Activated T-helper 1 cell treated with anti-CD3 and anti-CD28 coated beads, Interleukin-12 subunit alpha, Interleukin-12 subunit beta, Interleukin-2, Interleukin-4 antibody, amounts not matched to agents 30 ng/mL and 10 ng/mL and 1 ng/mL, durations not matched to agents 14 hours and 24 hours and 36 hours (primary cell): ENCODE measurements around the gene CELF4. TPM values are rescaled to one million over a fixed set of nuclear protein-coding genes. Genes with fewer than 3 reads are reported as not detected.

Experiments
- DNase-seq: peaks from one replicate; pipeline ENCODE4 v3.0.0; 2021; ENCODE audit warnings: low spot score
- H3K27ac Mint-ChIP-seq: one replicate; pipeline ENCODE4 v1.8.0; 2021; ENCODE audit warnings: mild to moderate bottlenecking, mixed read lengths
- H3K27me3 Mint-ChIP-seq: one replicate; pipeline ENCODE4 v1.8.0; 2022; ENCODE audit warnings: mild to moderate bottlenecking, moderate library complexity, mixed read lengths; ENCODE audit not compliant: insufficient read depth
- H3K36me3 Mint-ChIP-seq: one replicate; pipeline ENCODE4 v1.8.0; 2021; ENCODE audit warnings: low read depth, mixed read lengths
- H3K4me1 Mint-ChIP-seq: one replicate; pipeline ENCODE4 v1.8.0; 2021; ENCODE audit warnings: low read depth, mixed read lengths
- H3K4me3 Mint-ChIP-seq: one replicate; pipeline ENCODE4 v1.8.0; 2021; ENCODE audit warnings: mild to moderate bottlenecking, moderate library complexity, mixed read lengths
- H3K9me3 Mint-ChIP-seq: one replicate; pipeline ENCODE4 v1.8.0; 2021; ENCODE audit warnings: mixed read lengths
- intact Hi-C: fragments of 100-400 bp; cut with micrococcal nuclease; formaldehyde crosslinking; loops from one replicate; pipeline ENCODE4 v1.15.1; 2024
- total RNA-seq: library from RNA; stranded (reverse); gene quantifications from 2 replicates; pipeline ENCODE4 v1.2.3, GENCODE V29; 2022

Gene CELF4
- total RNA-seq, 1 donor from 2014 or later = not detected

DNA sequence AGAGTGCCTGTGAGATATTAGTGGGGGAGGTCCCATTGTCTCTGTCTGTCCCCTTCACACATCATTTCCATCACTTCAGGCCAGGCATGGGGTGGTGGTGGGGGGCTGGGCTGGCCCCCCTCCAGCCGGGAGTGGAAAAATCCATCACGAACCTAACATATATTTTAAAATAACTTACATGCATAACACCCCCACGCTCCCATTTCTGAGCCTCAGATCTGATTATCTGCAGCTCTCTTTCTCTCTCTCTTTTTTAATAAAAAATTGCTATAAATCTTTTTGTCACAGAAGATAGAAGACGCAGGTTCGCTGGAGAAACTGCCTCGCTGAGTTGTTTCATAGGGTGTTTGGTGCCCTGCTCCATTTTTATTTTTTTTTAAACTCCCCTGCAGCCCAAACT is 159.8 kb downstream of the CELF4 start:
- intact Hi-C loops = no loop called here
- Mint-ChIP-seq H3K36me3 (no peaks in the 10 kb centered on the region), H3K4me1 (no peaks in the 10 kb centered on the region), H3K4me3 (no peak overlapping the region), H3K27ac (no peak overlapping the region), H3K27me3 (peaks cover 7% of the 10 kb centered on the region), H3K9me3 (no peaks in the 10 kb centered on the region)
- DNase-seq = no peak

DNA sequence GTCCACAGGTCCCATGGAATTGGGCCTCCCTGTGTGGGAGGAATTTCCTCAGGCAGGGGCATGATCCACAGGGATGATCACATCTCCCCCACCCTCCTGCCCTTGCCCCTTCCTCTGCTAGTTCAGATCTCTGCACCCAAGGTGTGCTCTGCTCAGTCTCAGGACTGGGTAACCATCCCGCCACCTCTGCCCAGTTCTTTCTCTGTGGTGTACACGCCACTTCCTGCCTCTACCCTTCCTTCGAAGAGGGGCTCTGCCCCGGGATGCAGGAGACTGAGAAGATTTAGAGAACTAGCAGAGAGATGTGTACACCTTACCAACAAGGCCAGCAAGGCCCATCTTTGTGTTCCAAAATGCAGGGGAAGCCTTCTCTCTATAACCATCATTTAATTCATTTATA is 160.4 kb downstream of the CELF4 start:
- Mint-ChIP-seq H3K4me1 (no peaks in the 10 kb centered on the region), H3K27me3 (peaks cover 7% of the 10 kb centered on the region), H3K9me3 (no peaks in the 10 kb centered on the region), H3K27ac (no peak overlapping the region), H3K4me3 (no peak overlapping the region), H3K36me3 (no peaks in the 10 kb centered on the region)
- intact Hi-C loops = no loop called here
- no peak for DNase-seq

DNA sequence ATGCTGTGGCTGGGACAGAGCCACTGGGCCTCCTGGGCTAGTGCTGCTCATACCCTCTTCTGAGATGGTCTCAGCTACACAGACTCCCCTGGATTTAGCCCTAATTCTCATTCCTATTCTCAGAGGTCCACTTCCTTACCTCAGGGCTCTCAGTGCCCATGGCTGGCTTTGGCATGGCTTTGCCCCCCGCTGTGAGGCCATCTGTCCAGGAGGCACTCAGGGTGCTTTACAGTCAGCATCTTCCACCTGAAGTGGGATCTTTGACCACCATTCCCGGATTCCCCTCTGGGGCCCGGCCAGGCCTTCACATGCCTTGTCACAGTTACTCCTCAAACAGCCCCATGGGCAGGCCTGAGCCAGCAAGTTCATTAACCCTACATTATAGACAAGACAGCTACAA is 161.8 kb downstream of the CELF4 start:
- no peak overlapping the region for H3K27ac Mint-ChIP-seq
- no peaks in the 10 kb centered on the region for H3K36me3 Mint-ChIP-seq

DNA sequence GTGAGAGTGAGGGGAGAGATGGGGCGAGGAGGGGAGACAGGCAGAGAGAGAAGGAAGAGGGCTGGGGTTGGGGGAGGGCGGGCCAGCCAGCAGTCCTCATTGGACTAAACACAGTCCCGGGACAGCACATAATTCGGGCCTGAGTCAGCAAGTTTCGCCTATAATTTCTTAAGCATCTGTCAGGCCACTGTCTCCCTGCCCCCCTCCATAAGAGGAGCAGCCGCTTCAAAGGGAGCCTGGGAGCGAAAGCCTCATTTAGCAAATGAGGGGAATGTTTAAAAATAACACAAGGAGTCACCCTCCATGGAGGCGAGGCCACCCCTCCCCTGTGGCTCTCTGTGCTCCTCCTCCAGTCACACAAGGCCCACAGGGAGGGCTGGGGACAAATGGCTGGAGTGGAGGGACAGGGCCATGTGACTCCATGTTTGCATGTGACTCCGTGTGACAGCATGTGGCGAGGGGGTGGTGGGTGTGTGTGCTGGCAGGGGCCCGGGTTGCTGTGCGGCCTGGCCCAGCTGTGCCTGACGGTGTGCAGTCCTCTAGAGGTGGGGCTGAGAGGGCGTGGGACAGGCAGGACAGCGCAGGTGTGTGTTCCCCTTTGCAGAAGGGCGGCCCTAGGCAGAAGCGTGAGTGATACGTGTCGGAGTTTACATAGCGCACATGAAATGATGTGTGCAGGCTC is 162.4 kb downstream of the CELF4 start:
- no peak overlapping the region for H3K27ac Mint-ChIP-seq
- no peaks in the 10 kb centered on the region for H3K36me3 Mint-ChIP-seq
- no peaks in the 10 kb centered on the region for H3K9me3 Mint-ChIP-seq
- intact Hi-C loops = no loop called here
- DNase-seq = no peak
- H3K4me3 Mint-ChIP-seq = no peak overlapping the region
- H3K4me1 Mint-ChIP-seq = no peaks in the 10 kb centered on the region
- H3K27me3 Mint-ChIP-seq = peaks cover 7% of the 10 kb centered on the region

More for the DNA sequence above, 161.8 kb downstream of the CELF4 start:
- DNase-seq = no peak
- no peaks in the 10 kb centered on the region for H3K4me1 Mint-ChIP-seq
- no peaks in the 10 kb centered on the region for H3K9me3 Mint-ChIP-seq
- peaks cover 7% of the 10 kb centered on the region for H3K27me3 Mint-ChIP-seq
- H3K4me3 Mint-ChIP-seq = no peak overlapping the region
- intact Hi-C loops = no loop called here

DNA sequence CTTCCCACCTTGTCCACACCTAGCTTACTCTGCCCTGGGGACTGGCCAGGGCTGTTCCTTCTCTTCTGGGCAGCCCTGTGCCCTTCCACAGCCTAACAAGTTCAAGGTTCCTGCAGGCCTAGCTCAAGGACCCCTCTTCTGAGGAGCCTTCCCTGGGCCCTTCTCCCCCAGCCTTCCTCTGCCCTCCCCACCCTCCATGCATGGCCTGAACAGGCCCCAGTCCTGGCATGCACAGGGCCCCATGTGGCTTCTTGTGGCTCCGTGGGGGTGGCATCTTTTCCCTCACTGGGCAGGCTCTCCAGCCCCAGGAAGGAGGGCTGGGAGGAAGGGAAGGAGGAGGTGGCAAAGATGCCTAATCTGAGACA is 162.9 kb downstream of the CELF4 start:
- Mint-ChIP-seq H3K4me1 (no peaks in the 10 kb centered on the region), H3K36me3 (no peaks in the 10 kb centered on the region), H3K4me3 (no peak overlapping the region), H3K27ac (no peak overlapping the region), H3K27me3 (peaks cover 7% of the 10 kb centered on the region), H3K9me3 (no peaks in the 10 kb centered on the region)
- DNase-seq = no peak
- intact Hi-C loops = no loop called here

DNA sequence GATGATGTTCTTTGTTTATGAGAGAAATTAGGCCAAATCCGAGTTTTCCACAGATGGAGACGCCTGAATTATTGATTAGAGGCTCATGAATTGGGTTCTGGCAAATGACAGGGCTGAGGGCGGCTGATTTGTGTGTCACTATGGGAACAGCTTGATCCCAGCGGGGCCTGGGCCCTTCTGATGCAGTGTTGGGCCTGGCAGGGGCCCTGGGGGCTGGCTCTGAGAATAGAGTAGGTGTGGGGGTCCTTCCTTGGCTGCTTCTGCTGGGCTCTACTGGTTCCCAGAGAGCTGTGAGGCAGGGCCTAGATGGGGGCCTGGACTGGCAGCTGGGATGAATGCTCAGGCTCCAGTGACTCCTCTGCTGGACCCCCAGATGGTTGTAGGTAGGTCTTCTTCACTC is 164.8 kb downstream of the CELF4 start:
- peaks cover 8% of the 10 kb centered on the region for H3K27me3 Mint-ChIP-seq
- H3K4me1 Mint-ChIP-seq = no peaks in the 10 kb centered on the region
- H3K36me3 Mint-ChIP-seq = no peaks in the 10 kb centered on the region
- intact Hi-C loops = no loop called here
- H3K4me3 Mint-ChIP-seq = no peak overlapping the region
- H3K27ac Mint-ChIP-seq = no peak overlapping the region
- no peaks in the 10 kb centered on the region for H3K9me3 Mint-ChIP-seq
- DNase-seq = no peak

DNA sequence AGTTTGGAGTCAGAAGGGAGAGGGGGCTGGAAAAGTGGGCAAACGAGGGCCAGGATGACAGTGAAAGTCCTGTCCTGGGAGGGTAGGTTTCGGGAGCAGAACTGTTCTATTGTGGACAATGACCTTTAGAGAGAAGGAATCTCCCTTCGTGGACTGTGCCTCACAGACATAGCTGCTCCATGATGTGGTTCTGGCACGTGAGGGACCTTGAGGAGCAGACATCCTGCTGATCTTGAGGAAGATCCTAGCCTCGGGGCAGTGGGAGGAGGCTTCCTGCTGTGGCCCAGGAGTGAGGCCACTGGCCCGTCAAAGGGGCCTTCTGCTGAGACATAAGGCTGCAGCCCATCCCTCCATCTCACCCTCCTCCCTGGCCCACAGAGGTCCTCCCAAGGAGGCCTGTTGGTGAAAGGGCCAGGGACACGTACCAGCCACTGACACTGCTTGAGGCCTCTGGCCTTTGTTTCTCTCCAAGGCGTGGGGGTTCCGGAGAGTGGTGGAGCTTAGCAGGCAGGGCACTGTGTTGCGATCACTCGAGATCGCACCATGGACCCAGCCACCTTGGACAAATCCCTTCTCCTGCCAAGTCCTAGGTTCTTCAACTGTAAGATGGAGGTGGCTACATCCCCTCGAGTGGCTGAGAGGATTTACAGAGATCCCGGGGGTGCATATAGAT is 167.2 kb downstream of the CELF4 start:
- intact Hi-C loops = no loop called here
- Mint-ChIP-seq H3K27ac (no peak overlapping the region), H3K4me1 (no peaks in the 10 kb centered on the region), H3K9me3 (no peaks in the 10 kb centered on the region), H3K4me3 (no peak overlapping the region), H3K27me3 (peaks cover 18% of the 10 kb centered on the region), H3K36me3 (no peaks in the 10 kb centered on the region)
- DNase-seq = no peak

DNA sequence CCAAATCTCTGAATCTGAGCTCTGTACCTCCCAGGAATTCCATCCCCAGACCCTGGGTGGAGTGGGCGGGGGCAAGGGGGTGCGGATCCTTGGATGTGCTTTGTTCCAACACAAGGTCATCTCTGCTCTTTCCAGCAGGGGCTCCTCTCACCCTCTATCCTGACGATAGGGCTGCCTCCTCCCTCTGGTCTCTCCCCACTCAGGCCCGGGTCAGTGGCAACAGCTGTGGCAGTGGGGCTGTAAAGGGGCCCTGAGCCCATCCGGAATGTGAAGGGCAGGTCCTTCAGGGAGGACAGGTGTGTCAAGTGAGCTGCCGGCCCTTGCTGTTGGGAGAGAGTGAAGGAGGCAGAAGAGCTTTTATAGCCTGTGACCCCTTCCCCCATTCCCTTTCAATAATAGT is 167.8 kb downstream of the CELF4 start:
- DNase-seq = no peak
- Mint-ChIP-seq H3K4me1 (no peaks in the 10 kb centered on the region), H3K9me3 (no peaks in the 10 kb centered on the region), H3K27ac (no peak overlapping the region), H3K27me3 (peaks cover 21% of the 10 kb centered on the region), H3K36me3 (no peaks in the 10 kb centered on the region), H3K4me3 (no peak overlapping the region)
- intact Hi-C loops = no loop called here

DNA sequence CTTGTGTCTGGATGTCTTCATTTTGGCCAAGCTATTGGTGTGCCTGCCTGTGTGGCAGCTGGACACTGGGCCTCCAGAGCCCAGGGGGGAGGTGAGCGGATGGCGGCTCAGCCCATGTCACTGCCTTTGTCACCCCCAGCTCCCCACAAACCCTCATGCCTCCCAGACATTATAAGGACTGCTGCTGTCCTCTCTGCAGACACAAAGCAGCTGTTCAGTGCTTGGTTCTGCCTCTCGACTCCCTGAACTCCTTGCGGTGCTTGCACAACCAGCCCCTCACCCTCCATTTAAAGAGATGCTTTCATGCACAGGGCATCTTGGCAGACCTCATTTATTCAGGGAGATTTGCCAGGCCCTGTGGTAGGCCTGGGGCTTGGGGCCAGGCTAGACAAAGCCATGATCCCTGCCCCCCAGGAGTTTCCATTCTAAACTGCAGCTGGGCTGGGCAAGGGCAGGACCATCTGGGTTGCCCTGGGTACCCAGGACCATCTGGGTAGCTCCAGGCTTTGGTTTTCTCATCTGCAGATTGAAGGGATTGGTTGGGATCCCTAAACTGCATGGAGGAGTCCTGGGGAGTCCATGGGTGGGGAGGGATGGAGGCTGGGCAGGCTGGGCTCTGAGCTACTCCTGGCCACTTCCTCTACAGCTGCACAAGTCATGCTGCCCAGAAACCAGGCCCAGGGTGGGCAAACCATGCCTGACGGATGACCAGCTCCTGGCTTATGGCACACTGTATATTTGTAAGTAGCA is 168.5 kb downstream of the CELF4 start:
- Mint-ChIP-seq H3K27me3 (peaks cover 24% of the 10 kb centered on the region), H3K27ac (no peak overlapping the region), H3K9me3 (no peaks in the 10 kb centered on the region), H3K4me3 (no peak overlapping the region), H3K4me1 (no peaks in the 10 kb centered on the region), H3K36me3 (no peaks in the 10 kb centered on the region)
- no peak for DNase-seq
- intact Hi-C loops = no loop called here

DNA sequence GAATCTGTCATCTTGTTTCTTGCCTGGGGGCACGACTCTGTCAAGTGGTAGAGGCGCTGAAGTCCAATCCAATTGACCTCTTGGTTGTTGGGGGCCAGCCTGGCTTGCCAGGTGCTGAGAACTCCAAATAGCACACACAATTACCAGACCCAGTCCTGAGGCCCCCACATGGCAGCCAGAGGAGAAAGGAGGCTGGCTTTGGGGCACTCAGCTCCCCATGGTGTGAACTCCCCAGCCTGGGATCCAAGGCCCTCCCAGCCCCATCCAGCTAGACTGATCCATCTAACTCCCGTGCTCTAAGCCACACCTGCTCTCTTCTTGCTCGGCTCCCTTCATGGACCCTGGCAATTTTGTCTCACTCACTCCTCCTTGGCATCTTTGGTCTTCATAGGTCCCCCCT is 170.0 kb downstream of the CELF4 start:
- DNase-seq = no peak
- no peaks in the 10 kb centered on the region for H3K4me1 Mint-ChIP-seq
- H3K27ac Mint-ChIP-seq = no peak overlapping the region
- peaks cover 24% of the 10 kb centered on the region for H3K27me3 Mint-ChIP-seq
- intact Hi-C loops = no loop called here
- no peaks in the 10 kb centered on the region for H3K9me3 Mint-ChIP-seq
- no peaks in the 10 kb centered on the region for H3K36me3 Mint-ChIP-seq
- no peak overlapping the region for H3K4me3 Mint-ChIP-seq

DNA sequence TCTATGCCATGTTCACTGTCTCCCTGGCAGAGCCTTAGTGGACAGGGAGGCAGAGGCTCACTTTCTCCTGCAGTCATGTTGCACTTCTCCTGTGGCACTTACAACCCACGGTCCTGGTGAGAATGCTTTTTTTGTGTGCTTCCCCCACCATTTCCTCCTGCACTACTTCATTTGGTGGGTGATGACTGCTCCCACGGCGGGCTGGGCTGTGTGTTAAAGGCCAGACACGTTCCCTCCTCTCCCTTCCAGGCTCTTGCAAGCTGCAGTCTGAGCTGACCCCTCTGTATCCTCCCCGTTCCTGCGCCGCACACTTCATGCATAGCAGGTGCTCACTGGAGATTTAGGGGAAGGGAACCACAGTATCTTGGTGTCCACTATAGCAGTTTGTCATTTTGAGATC is 170.5 kb downstream of the CELF4 start:
- Mint-ChIP-seq H3K36me3 (no peaks in the 10 kb centered on the region), H3K4me1 (no peaks in the 10 kb centered on the region), H3K27me3 (peaks cover 24% of the 10 kb centered on the region), H3K9me3 (no peaks in the 10 kb centered on the region), H3K27ac (no peak overlapping the region), H3K4me3 (no peak overlapping the region)
- intact Hi-C loops = no loop called here
- DNase-seq = no peak

DNA sequence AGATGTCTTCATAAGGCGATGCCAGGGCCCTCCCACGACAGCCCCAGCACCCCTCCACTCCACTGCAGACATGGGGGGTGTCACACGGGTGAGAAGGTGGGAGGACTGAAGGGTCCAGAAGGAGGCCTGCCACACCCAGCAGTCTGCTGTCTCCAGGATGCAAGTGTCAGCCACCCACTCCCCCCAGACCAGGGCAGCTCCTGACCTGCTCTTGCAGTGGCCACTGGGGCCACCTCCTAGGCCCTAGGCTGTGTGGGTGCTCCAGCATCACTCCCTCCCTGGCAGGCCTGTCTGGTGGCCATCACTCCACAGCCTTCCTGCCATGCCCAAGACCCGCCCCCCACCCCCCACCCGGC is 171.0 kb downstream of the CELF4 start:
- intact Hi-C loops = no loop called here
- peaks cover 24% of the 10 kb centered on the region for H3K27me3 Mint-ChIP-seq
- H3K9me3 Mint-ChIP-seq = no peaks in the 10 kb centered on the region
- DNase-seq = no peak
- no peak overlapping the region for H3K27ac Mint-ChIP-seq
- H3K4me1 Mint-ChIP-seq = no peaks in the 10 kb centered on the region
- no peaks in the 10 kb centered on the region for H3K36me3 Mint-ChIP-seq
- H3K4me3 Mint-ChIP-seq = no peak overlapping the region

DNA sequence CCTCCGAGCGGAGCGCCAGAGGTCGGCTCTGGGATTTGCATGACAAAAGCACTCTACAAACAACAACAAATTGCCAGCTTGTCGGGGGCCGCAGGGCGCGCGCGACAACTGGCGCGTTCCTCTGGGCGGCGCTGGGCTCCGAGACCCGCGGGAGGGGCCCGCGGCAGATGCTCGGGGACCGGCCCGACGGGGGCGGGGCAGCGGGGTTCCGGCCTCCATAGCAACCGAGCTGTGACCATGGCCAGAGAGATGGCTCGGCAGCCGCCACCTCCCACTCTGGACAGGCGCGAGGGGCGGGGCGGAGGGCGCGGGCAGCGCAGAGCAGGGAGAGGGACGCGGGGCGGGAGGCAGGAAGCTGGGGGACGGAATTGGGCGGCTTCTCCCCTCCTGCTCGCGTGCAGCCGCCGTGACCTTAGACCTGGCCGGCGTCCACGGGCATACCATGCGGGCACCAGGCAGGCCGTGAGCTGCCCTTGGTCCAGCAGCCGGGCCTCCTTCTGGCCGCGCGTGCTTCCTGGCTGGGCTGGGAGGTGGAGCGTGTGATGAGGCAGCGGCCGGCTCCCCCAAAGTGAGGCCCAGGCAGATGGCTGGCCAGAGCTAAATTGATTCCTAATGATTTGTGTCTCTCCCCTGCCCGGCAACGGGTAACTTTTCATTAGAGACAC is 171.5 kb downstream of the CELF4 start:
- no peak overlapping the region for H3K27ac Mint-ChIP-seq
- H3K4me1 Mint-ChIP-seq = no peaks in the 10 kb centered on the region
- no peak overlapping the region for H3K4me3 Mint-ChIP-seq
- H3K9me3 Mint-ChIP-seq = no peaks in the 10 kb centered on the region
- no peaks in the 10 kb centered on the region for H3K36me3 Mint-ChIP-seq
- DNase-seq = no peak
- intact Hi-C loops = no loop called here
- H3K27me3 Mint-ChIP-seq = peaks cover 24% of the 10 kb centered on the region
